Muscle of back (tissue), 11 donors: ENCODE data around the gene HMGCLL1. TPM values are rescaled to one million over a fixed set of nuclear protein-coding genes. Genes with fewer than 3 reads are reported as not detected.

Experiments used
- DNase-seq, 3 donors: peaks; one replicate each; pipeline versions ENCODE4 v3.0.0 to v3.0.0-alpha.2; 2013
- polyA plus RNA-seq, 10 donors: library from polyadenylated mRNA; unstranded; fragments of 120-200 nt; gene quantifications; one replicate each; pipeline ENCODE4 v1.2.1, GENCODE V29; 2013; ENCODE audit not compliant: insufficient read length in 10 of 10

The HMGCLL1 gene
- polyA plus RNA-seq, 10 donors = 6.2 to 13.0 (median 7.8) TPM

GRCh38 chr6:55448451-55448850 lies 130.5 kb downstream of the HMGCLL1 start:
- peak in 1 of 3 donors; percentile 11 for DNase-seq

GRCh38 chr6:55447891-55448290 lies 131.1 kb downstream of the HMGCLL1 start:
- peak; percentile 23 to 59 (median 26) for DNase-seq

- DNase-seq = peak; percentile 36 to 79 (median 57)
These were observed 133.3 kb downstream of the HMGCLL1 start for GRCh38 chr6:55445648-55446204.

- no peak for DNase-seq
These were observed 135.5 kb downstream of the HMGCLL1 start for GRCh38 chr6:55443238-55444134.

- DNase-seq = no peak
These were observed 140.8 kb downstream of the HMGCLL1 start for GRCh38 chr6:55438203-55438602.

GRCh38 chr6:55437141-55437540 lies 141.9 kb downstream of the HMGCLL1 start:
- DNase-seq = no peak

- DNase-seq = peak in 1 of 3 donors; percentile 53
These were observed 145.4 kb downstream of the HMGCLL1 start for GRCh38 chr6:55433446-55434130.

- DNase-seq = no peak
These were observed 155.1 kb downstream of the HMGCLL1 start for GRCh38 chr6:55423933-55424332.

- DNase-seq = no peak
These were observed 168.3 kb downstream of the HMGCLL1 start for GRCh38 chr6:55410674-55411073.

- no peak for DNase-seq
These were observed 173.3 kb downstream of the HMGCLL1 start for GRCh38 chr6:55405474-55406235.

- peak in 2 of 3 donors; percentile 22 to 42 for DNase-seq
These were observed 179.6 kb downstream of the HMGCLL1 start for GRCh38 chr6:55399351-55399750.

GRCh38 chr6:55397986-55398385 lies 181.0 kb downstream of the HMGCLL1 start:
- DNase-seq = no peak

- DNase-seq = no peak
These were observed 183.1 kb downstream of the HMGCLL1 start for GRCh38 chr6:55395871-55396270.

- DNase-seq = peak in 2 of 3 donors; percentile 17 to 61
These were observed 190.8 kb downstream of the HMGCLL1 start for GRCh38 chr6:55388211-55388610.
